Measurements from ENCODE around the gene TMEM238L.
"Not testable (repeated sequence)": the region's sequence is repeated elsewhere in the genome, so short reads cannot be mapped to it uniquely, and the experiment has no call there.

TMEM238L gene, protein sequence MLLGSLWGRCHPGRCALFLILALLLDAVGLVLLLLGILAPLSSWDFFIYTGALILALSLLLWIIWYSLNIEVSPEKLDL

DNA sequence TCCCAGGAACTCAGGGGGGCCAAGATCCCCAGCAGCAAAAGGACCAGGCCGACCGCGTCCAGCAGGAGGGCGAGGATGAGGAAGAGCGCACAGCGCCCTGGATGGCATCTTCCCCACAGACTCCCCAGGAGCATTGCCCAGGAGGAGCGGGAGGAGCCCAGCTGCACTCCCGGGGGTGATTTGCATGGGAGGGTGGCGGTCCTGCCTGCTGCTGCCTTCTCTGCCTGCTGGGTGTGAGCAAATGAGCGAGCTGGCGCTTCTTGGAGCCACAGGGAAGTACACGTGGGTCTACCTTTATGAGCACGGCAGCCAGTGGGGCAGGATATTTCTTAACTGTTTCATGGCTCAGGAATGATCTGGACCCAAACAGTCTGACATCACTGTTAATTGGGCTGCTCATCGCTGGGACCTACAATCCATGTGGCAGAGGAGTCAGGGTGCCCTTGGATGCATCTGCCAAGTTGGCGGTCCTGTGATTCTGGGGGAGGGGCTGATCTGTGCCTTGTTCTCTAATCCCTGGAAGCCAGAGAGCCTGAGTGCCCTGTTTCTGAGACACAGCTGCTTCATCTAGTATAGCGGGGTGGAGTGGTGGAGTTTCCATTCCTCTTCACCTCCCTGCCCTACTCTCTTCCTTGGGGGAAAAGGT lies at the start of gene TMEM238L:
Gene TMEM238L (minus strand): TSS at position 270 of the 646 bp plus-strand sequence. CDS start 136 bp downstream, at position 134.
- DNase-seq (ENCODE audit: low read depth in 2 of 2): no peak

- DNase-seq (ENCODE audit: low read depth in 2 of 2): not testable (repeated sequence)
These were observed 42.7 kb upstream of the TMEM238L start for GRCh38 chr17:10846636-10847035.

DNA sequence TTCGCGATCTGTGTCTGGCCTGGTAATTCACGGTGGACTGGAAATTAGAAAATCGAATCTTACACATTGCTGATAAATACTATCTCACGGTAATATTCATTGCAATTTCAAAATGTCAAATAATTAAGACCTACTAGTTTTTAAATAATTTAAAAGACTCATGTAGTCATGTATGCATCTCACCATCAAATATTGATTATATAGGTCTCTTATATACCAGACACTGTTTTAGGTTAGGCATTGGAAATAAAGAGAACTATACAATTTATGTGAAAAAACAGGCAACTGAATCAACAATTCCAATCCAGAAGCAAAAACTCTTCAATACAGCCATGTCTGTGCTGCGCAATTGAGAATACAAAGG lies 41.5 kb upstream of the TMEM238L start:
- no peak for DNase-seq (ENCODE audit: low read depth in 2 of 2)

DNA sequence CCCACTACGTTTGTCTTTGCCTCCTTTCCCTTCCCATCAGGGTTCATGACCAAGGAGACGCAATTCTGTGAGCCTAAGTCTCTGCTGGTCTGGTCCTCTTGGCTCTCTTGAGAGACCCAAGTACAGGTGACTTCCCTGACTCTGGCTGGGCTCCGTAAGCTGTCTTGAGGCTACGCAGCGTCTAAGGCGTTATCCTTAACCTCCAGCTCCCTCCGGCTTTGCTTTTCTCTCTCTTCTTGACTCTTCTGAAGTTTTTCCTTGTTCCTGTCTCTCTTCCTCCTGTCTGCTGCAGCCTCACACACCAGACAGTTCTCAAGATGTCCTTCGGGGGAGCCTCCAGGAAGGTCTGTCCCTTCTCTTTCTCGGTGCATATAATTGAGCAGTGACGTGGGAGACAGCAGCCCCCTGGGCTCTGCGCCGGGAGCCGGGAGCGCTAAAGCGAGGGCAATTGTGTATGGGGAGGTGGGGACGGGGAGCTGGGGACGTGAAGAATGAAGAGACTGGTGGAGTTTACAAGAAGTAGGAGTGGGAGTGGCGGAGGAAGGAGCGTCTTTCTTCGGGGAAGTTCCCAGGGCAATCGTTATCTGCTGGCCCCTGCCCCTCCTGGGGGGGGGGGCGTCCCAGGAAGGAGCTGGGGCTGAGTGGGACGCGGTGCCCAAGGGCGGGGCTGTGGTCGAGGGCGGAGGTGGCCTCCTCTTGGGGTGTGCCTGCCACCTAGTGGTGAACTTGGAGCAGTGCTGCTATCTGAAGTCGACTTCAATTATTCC lies 40.9 kb upstream of the TMEM238L start:
- peak; percentile 18 to 38 for DNase-seq (ENCODE audit: low read depth in 2 of 2)

- DNase-seq (ENCODE audit: low read depth in 2 of 2): no peak
These were observed 39.9 kb upstream of the TMEM238L start for GRCh38 chr17:10843811-10844210.

DNA sequence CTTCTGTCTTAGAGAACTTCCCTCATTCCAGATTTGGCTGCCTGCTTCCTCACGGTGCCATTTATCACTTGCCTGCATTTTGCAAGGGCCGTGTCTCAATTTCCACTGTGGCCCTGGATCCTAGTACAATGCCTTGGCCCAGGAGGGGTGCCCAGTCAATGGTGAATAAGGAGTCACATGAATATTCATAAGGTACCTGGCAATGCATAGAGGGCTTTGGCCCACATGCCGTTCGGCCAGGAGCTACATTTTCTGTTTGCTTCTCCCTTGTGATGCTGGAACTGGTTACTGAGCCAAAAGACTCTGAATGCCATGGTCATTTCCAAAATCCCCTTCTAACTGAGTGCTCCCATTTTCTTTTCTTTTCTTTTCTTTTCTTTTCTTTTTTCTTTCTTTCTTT lies 38.8 kb upstream of the TMEM238L start:
- no peak for DNase-seq (ENCODE audit: low read depth in 2 of 2)

DNA sequence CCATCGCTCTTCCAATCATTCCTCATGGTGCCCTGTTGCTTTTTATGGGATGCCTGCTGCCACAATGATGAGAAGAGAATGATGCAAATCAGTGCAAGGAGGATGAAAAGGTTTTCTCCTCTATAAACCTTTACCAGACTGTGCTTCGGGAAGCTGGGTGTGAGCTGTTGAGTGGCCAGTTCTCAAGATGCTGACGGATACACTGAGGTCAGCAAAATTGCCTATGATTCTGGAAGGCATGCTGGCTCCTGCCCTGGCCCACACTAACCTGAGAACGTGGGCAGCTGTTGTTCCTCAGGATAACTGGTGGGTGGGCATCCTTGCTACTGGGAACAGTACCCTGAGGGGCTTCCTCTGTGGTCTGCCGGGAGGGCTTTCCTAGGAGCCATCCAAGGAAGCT lies 34.8 kb upstream of the TMEM238L start:
- no peak for DNase-seq (ENCODE audit: low read depth in 2 of 2)

GRCh38 chr17:10837921-10838320 lies 34.0 kb upstream of the TMEM238L start, which contains the start of gene PIRT:
TSS of gene PIRT (minus strand) at chr17:10838087. CDS start at chr17:10825645, 12,442 bp downstream.
- DNase-seq (ENCODE audit: low read depth in 2 of 2): no peak

DNA sequence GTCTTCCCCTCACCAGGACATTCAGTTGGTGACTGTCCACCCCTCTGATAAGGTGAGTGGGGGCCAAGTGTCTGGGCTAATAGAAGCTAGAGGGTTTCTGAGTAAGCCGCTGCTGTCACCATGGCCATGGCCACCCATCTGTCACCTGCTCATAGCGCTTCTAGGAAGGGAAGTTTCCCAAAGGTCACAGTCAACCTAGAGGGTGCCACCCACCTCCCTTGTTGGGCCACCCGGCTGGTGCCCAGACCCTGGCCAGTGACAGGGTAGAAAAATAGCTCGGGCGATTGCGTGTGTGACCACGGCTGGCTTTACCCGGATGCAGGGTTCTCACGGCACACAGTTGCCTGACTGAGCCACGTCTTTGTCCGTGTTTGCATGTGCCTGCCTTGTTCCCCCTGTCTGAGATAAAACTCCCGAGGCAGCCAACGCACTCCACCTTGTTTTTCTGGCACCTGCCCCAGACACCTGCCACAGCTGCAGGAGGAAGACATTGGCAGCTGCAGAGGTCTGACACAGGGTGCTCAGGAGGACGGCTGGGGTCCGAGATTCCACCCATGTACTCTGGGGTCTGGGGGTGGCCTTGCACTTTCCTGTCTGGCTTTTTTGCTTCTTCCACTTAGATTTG lies 33.2 kb upstream of the TMEM238L start:
- no peak for DNase-seq (ENCODE audit: low read depth in 2 of 2)

DNA sequence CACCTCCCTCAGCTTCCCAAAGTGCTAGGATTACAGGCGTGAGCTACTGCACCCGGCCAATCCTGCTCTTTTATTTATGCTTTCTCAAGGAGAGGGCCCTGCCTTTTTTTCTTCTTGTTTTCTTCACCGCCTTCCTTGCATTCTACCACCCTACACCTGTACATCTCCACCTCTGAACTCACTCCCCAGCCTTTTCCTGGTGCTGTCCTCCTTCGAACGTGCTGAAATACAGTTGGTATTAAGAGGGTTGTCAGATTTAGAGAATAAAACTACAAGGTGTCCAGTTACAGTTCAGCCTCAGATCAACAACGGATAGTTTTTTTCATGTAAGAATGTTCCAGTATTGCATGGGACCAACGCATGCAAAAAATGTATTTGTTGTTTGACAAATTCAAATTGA lies 32.2 kb upstream of the TMEM238L start:
- no peak for DNase-seq (ENCODE audit: low read depth in 2 of 2)

DNA sequence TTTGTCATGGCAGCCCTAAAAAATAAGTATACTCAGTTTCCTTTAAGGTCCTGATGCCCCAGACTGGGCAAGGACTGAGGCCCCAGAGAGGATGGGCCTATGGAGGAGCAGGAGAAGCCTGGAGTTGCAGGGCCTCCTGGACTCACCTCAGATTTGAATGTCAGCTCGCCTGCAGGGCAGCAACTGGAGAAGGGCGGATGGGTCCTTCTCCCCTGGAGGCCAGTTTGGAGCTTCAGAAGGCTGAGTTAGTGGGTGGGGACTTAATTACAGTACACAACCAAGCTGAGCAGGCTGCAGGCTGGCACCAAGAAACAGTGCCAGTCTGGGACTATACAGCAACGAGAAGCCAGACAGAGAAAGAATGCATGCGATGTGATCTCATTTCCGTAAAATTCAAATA lies 27.8 kb upstream of the TMEM238L start:
- DNase-seq (ENCODE audit: low read depth in 2 of 2): no peak

DNA sequence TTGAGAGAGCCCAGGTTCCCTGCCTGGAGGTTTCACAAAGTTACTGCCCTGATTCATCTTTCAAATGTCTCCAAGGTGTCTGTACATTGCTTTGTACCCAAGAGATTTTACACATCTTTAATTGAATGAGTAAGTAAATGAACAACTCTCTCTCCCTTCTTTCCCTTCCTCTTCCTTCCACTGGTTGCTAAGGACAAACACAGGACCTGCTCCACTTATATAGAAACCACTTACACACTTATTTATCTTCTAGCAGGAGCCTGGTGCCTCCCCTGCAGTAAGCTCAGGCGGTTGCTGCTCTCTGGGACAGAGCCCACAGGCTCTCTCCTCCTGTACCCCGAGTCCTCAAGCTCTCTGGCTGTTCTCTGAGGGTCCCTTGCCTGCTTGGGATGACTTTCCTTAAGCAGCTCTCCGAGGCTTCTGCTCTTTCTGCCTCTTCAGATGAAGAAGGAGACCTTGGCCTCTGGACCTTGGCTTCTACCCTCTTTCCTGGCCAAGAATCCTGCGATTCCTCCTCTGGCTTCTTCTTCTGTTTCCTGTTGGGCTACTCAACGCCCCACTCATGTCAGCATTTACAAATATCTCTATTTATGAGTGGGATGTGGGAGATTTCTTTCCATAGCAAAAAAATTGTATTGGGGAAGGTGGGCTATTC lies 24.1 kb upstream of the TMEM238L start:
- DNase-seq (ENCODE audit: low read depth in 2 of 2): no peak

DNA sequence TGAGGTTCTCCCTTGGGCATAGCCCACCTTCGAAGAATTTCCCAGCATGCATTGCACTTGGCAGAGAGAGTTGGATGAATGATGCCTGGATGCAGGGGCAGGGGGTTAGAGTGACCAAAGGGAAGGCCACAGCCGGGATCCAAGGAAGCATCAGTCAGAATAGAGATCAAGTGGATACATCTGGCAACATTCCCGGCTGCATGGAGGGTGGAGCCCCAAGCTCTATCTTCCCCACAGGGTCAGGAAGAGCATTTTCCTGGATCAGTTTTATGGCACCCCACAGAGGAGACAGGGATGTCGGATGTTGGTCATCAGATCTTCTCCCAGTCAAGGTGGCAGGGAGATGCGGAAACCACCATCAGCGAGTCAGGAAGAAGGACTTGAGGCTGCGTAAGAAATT lies 21.0 kb upstream of the TMEM238L start:
- DNase-seq (ENCODE audit: low read depth in 2 of 2): no peak

DNA sequence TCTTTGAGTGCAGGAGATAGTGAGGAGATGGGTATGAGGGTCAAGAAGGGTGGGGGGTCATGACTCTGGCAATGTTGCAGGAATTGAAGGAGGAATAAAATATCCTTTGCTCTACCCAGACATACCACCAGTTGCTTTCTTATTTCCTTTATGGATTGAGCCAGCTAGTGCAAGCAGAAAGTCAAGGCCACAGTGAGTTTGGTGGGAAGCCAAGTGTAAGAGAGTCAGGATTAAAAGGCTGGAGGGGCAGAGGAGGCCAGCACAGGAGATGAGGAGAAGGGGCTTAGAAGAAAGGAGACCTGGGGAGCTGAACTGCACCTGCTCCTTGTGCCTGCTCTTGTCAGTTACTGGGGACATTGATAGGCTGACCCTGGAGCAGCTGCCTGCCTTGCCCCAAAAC lies 17.9 kb upstream of the TMEM238L start:
- DNase-seq (ENCODE audit: low read depth in 2 of 2): no peak

- no peak for DNase-seq (ENCODE audit: low read depth in 2 of 2)
These were observed 17.2 kb upstream of the TMEM238L start for GRCh38 chr17:10821054-10821453.

DNA sequence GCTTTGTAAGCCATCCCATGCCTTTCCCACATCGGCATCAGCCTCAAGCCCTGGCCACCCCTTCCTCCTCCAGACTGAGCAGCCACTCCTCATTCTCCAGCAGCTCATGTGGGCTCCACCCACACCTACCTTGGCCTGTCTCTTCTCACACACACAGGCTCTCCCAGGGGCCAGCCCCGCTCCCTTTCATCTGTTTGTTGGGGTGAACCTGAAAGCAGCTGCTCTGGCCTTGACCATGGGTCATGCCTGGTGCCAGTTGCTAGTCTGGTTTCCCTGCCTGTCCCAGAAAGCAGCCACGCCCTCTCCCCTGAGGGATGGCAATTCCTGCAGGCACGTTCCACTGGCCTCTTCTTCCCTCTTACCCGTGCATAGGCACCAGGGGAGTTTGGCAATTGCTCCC lies 11.4 kb upstream of the TMEM238L start:
- no peak for DNase-seq (ENCODE audit: low read depth in 2 of 2)

- DNase-seq (ENCODE audit: low read depth in 2 of 2): no peak
These were observed 10.2 kb upstream of the TMEM238L start for GRCh38 chr17:10814075-10814474.

DNA sequence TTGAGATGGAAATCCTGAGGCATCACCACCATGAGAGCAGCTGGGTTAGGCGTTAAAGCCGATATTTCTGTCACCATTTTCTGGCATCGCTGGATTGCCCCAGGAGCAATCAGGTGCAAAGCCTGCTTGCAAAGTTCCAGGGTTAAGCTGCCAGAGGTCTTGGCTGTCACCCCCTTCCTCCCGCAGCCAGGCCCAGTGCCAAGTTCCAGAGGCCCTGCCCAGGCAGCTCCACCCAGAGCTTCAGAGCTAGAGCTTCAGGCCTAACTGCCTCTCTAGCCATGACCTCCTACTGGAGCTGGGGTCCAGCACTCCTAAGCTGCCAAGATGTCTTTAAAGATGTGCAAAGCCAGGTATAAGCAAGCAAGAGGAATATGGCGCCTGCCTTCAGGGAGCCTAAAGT lies 8.8 kb upstream of the TMEM238L start:
- DNase-seq (ENCODE audit: low read depth in 2 of 2): no peak

DNA sequence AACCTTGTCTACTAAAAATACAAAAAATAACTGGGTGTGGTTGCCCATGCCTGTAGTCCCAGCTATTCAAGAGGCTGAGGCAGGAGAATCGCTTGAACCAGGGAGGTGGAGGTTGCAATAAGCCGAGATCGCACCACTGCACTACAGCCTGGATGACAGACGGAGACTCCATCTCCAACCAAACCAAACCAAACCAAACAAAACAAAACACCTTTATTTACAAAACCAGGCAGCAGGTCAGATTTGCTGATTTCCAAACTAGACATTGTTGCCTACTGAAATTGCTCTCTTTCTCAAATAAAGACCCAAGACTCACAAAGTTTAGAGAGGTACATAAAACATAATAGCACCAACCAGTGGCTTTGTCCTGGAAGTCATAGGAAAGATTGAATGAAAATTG lies 5.7 kb upstream of the TMEM238L start:
- DNase-seq (ENCODE audit: low read depth in 2 of 2): no peak

- no peak for DNase-seq (ENCODE audit: low read depth in 2 of 2)
These were observed 3.8 kb upstream of the TMEM238L start for GRCh38 chr17:10807704-10808128.

GRCh38 chr17:10806545-10807262 lies 2.8 kb upstream of the TMEM238L start:
- no peak for DNase-seq (ENCODE audit: low read depth in 2 of 2)

GRCh38 chr17:10805911-10806310 lies 2.0 kb upstream of the TMEM238L start:
- no peak for DNase-seq (ENCODE audit: low read depth in 2 of 2)
